OCI-LY3 (cell line): ENCODE measurements around the gene IKZF4.

Source experiments
- H2AFZ ChIP-seq: fragments of 200-600, 300-600 bp; shearing (Covaris generic); 2 replicates; pipeline ENCODE4 v1.6.0; 2014; ENCODE audit warnings: antibody characterized with exemption, low read depth, low read length
- H3K27ac ChIP-seq: fragments of 200-600, 300-600 bp; sonication (generic); 2 replicates; pipeline ENCODE4 v1.5.1; 2014; ENCODE audit warnings: mild to moderate bottlenecking, low read length, moderate library complexity, mixed read lengths
- H3K27me3 ChIP-seq: fragments of 200-600, 300-600 bp; sonication (generic); 2 replicates; pipeline ENCODE4 v1.6.1; 2014; ENCODE audit warnings: low read depth, low read length, mixed read lengths
- H3K36me3 ChIP-seq: fragments of 200-600, 300-600 bp; sonication (generic); replicated peaks from 2 replicates; pipeline ENCODE3; 2014; ENCODE audit warnings: low read depth, low read length, mixed read lengths
- H3K4me1 ChIP-seq: fragments of 300-600, 200-600 bp; sonication (generic); 2 replicates; pipeline ENCODE4 v1.6.1; 2014; ENCODE audit warnings: low read length, mixed read lengths
- H3K4me2 ChIP-seq: fragments of 200-600, 300-600 bp; sonication (generic); 2 replicates; pipeline ENCODE4 v1.6.1; 2014; ENCODE audit warnings: low read length, mixed read lengths
- H3K4me3 ChIP-seq: fragments of 300-600, 200-600 bp; sonication (generic); 2 replicates; pipeline ENCODE4 v1.5.1; 2014; ENCODE audit warnings: antibody characterized with exemption, mild to moderate bottlenecking, low read length, moderate library complexity
- H3K79me2 ChIP-seq: fragments of 300-600, 200-600 bp; shearing (Covaris generic); 2 replicates; pipeline ENCODE4 v1.6.1; 2014; ENCODE audit warnings: mild to moderate bottlenecking, low read length, mixed read lengths
- H3K9ac ChIP-seq: fragments of 300-600, 200-600 bp; shearing (Covaris generic); 2 replicates; pipeline ENCODE4 v1.6.0; 2014; ENCODE audit warnings: mild to moderate bottlenecking, low read length, moderate library complexity
- H3K9me3 ChIP-seq: fragments of 200-600, 300-600 bp; shearing (Covaris generic); 2 replicates; pipeline ENCODE4 v1.6.1; 2014; ENCODE audit warnings: low read length, mixed read lengths; ENCODE audit not compliant: insufficient read depth
- H4K20me1 ChIP-seq: fragments of 200-600, 300-600 bp; sonication (generic); 2 replicates; pipeline ENCODE4 v1.6.1; 2016; ENCODE audit warnings: low read length, mixed read lengths; ENCODE audit not compliant: insufficient read depth
- CTCF ChIP-seq: fragments of 200-600, 300-600 bp; sonication (generic); IDR thresholded peaks from 2 replicates; pipeline ENCODE4 v1.5.1; 2014; ENCODE audit warnings: antibody characterized with exemption, low read length, low read depth
- EZH2phosphoT487 ChIP-seq: fragments of 200-600 bp; shearing (Covaris generic); IDR thresholded peaks from 2 replicates; pipeline ENCODE4 v1.6.1; 2018; ENCODE audit warnings: antibody characterized with exemption, mixed run types, low read depth

The IKZF4 gene

GRCh38 chr12:56004211-56004610, 16.6 kb upstream of the IKZF4 start:
- Histone ChIP-seq H3K9me3 (no peaks in the 10 kb centered on the region), H3K9ac (no peak overlapping the region), H3K27me3 (no peaks in the 10 kb centered on the region), H3K4me2 (no peak overlapping the region), H3K27ac (no peak overlapping the region), H4K20me1 (no peaks in the 10 kb centered on the region), H3K79me2 (no peaks in the 10 kb centered on the region), H2AFZ (no peak overlapping the region), H3K4me1 (peaks cover 14% of the 10 kb centered on the region), H3K4me3 (no peak overlapping the region), H3K36me3 (no peaks in the 10 kb centered on the region)
- TF ChIP-seq EZH2phosphoT487 (no peak), CTCF (no peak)

- Histone ChIP-seq H3K9ac (peak overlapping the region; percentile 88), H4K20me1 (no peaks in the 10 kb centered on the region), H2AFZ (peak overlapping the region; percentile 73; the same call in 1 of the 2 replicates), H3K4me3 (peak overlapping the region; percentile 87), H3K4me1 (peaks cover 8% of the 10 kb centered on the region; the same call in 1 of the 2 replicates), H3K36me3 (no peaks in the 10 kb centered on the region), H3K4me2 (peak overlapping the region; percentile 98), H3K27ac (peak overlapping the region; percentile 60), H3K27me3 (no peaks in the 10 kb centered on the region), H3K79me2 (no peaks in the 10 kb centered on the region), H3K9me3 (no peaks in the 10 kb centered on the region)
- no peak for TF ChIP-seq CTCF
- no peak for TF ChIP-seq EZH2phosphoT487
Observed at GRCh38 chr12:56007564-56008559, 13.0 kb upstream of the IKZF4 start.

- Histone ChIP-seq H3K27ac (no peak overlapping the region), H3K9ac (no peak overlapping the region), H3K4me1 (peaks cover 8% of the 10 kb centered on the region; the same call in 1 of the 2 replicates), H3K36me3 (no peaks in the 10 kb centered on the region), H3K79me2 (no peaks in the 10 kb centered on the region), H4K20me1 (no peaks in the 10 kb centered on the region), H2AFZ (no peak overlapping the region), H3K4me3 (no peak overlapping the region), H3K27me3 (no peaks in the 10 kb centered on the region), H3K9me3 (no peaks in the 10 kb centered on the region), H3K4me2 (no peak overlapping the region)
- TF ChIP-seq CTCF (no peak), EZH2phosphoT487 (no peak)
Observed at GRCh38 chr12:56010111-56010570, 10.7 kb upstream of the IKZF4 start.

- no peaks in the 10 kb centered on the region for H3K27me3 ChIP-seq
- H4K20me1 ChIP-seq = no peaks in the 10 kb centered on the region
- no peaks in the 10 kb centered on the region for H3K9me3 ChIP-seq
- TF ChIP-seq CTCF (no peak), EZH2phosphoT487 (no peak)
- H2AFZ ChIP-seq = no peak overlapping the region
- H3K9ac ChIP-seq = no peak overlapping the region
- peaks cover 8% of the 10 kb centered on the region; the same call in 1 of the 2 replicates for H3K4me1 ChIP-seq
- no peaks in the 10 kb centered on the region for H3K36me3 ChIP-seq
- H3K4me2 ChIP-seq = no peak overlapping the region
- H3K4me3 ChIP-seq = no peak overlapping the region
- no peaks in the 10 kb centered on the region for H3K79me2 ChIP-seq
- no peak overlapping the region for H3K27ac ChIP-seq
Observed at GRCh38 chr12:56011509-56012090, 9.2 kb upstream of the IKZF4 start.
